K562 (cell line): Measurements from ENCODE around the gene RNF19B. TPM values are rescaled to one million over a fixed set of nuclear protein-coding genes. Genes with fewer than 3 reads are reported as not detected.

Source experiments
- ATF3 ChIP-seq, 2 experiments: fragments of 450-650 bp in 1 of 2; sonication (generic) in 1 of 2; formaldehyde crosslinking in 1 of 2; IDR thresholded peaks in 1 of 2; conservative IDR thresholded peaks in 1 of 2; 2 replicates each; pipeline versions ENCODE4 v1.6.1 to v1.8.1; 2016 to 2023; ENCODE audit warnings: mild to moderate bottlenecking in 2 of 2, moderate library complexity in 2 of 2, inconsistent platforms in 1 of 2, missing genetic modification reagents in 1 of 2
- CUX1 ChIP-seq: fragments of 200-800 bp; sonication (Bioruptor generic); IDR thresholded peaks from 2 replicates; pipeline ENCODE4 v1.6.1; 2016; ENCODE audit warnings: missing genetic modification characterization, missing compliant biosample characterization
- E2F6 ChIP-seq, 2 experiments: IDR thresholded peaks; 2 replicates each; pipeline ENCODE4 v1.6.1; 2011; ENCODE audit warnings: borderline replicate concordance in 1 of 2, control low read depth in 1 of 2, low read depth in 1 of 2, low read length in 1 of 2, mild to moderate bottlenecking in 1 of 2, mixed read lengths in 1 of 2, moderate library complexity in 1 of 2; ENCODE audit not compliant: insufficient read depth in 1 of 2, insufficient read length in 1 of 2, poor library complexity in 1 of 2, severe bottlenecking in 1 of 2; ENCODE audit errors: extremely low read depth in 1 of 2
- GMEB1 ChIP-seq: fragments of 250-450 bp; sonication (Bioruptor Pico); IDR thresholded peaks from 2 replicates; pipeline ENCODE4 v1.4.0; 2020; ENCODE audit warnings: mild to moderate bottlenecking
- HNRNPK ChIP-seq: fragments of 200-400 bp; formaldehyde crosslinking; IDR thresholded peaks from one replicate; pipeline ENCODE4 v1.6.1; 2018; ENCODE audit warnings: mild to moderate bottlenecking, low read depth, low read length; ENCODE audit not compliant: poor library complexity, severe bottlenecking
- MCM7 ChIP-seq, 2 experiments: fragments of 450-650 bp; IDR thresholded peaks; 2 replicates each; pipeline ENCODE4 v1.6.1; 2016 to 2018
- POLR3G ChIP-seq: IDR thresholded peaks from 2 replicates; pipeline ENCODE4 v1.6.1; 2011; ENCODE audit not compliant: insufficient read length, insufficient replicate concordance; ENCODE audit errors: extremely low read depth
- RCOR1 ChIP-seq, 2 experiments: IDR thresholded peaks; 2 replicates each; pipeline ENCODE4 v1.6.1; 2012; ENCODE audit warnings: low read depth in 2 of 2, low read length in 2 of 2, borderline replicate concordance in 1 of 2, improper control_type of control experiment in 1 of 2
- USF2 ChIP-seq: sonication (generic); formaldehyde crosslinking; IDR thresholded peaks from 2 replicates; pipeline ENCODE4 v1.5.0; 2020; ENCODE audit warnings: missing genetic modification reagents
- XRCC5 ChIP-seq: fragments of 200-400 bp; formaldehyde crosslinking; IDR thresholded peaks from 2 replicates; pipeline ENCODE4 v1.6.1; 2017; ENCODE audit warnings: low read depth, mild to moderate bottlenecking, low read length
- ZKSCAN1 ChIP-seq: fragments of 150-350 bp; IDR thresholded peaks from 2 replicates; pipeline ENCODE4 v1.6.1; 2016; ENCODE audit warnings: low read depth, low read length
- ZNF12 ChIP-seq: sonication (generic); formaldehyde crosslinking; IDR thresholded peaks from 2 replicates; pipeline ENCODE4 v1.4.0; 2020; ENCODE audit warnings: mild to moderate bottlenecking, missing genetic modification reagents
- polyA plus RNA-seq, 8 experiments: library from polyadenylated mRNA; depleted of rRNA in 4 of 8; stranded (reverse) in 5 of 8; unstranded in 3 of 8; fragments of >200 nt; fragmentation: Nextera tagmentation in 2 of 8; fragmentation: Illumina TruSeq in 1 of 8; extraction: Ambion mirVana in 2 of 8; extraction: Trizol in 1 of 8; gene quantifications; 2 replicates each; pipeline versions ENCODE4 v1.2.1 to v1.2.3, GENCODE V29; 2011 to 2014; ENCODE audit warnings: inconsistent platforms in 1 of 8, missing spikeins in 1 of 8
- total RNA-seq, 7 experiments: library from RNA; depleted of rRNA in 6 of 7; stranded (reverse); fragments of >200 nt in 6 of 7; fragmentation: Illumina TruSeq in 2 of 7; extraction: Trizol in 2 of 7; gene quantifications; 2 replicates each; pipeline versions ENCODE4 v1.2.1 to v1.2.3, GENCODE V29; 2011 to 2021; ENCODE audit warnings: low replicate concordance in 1 of 7

Gene RNF19B
- total and polyA plus RNA-seq, 9 of the 15 experiments (the other 6 are each of a cell fraction or from before 2014, with no cell fraction given), result 2.6 to 14.9 (median 10.1) TPM

GRCh38 chr1:32963746-32964460 is 706 bp downstream of the RNF19B start (continued):
- TF ChIP-seq ATF3 (IDR thresholded peaks at IDR 0.05), result no peak
- no peak for TF ChIP-seq ATF3 (CRISPR knock-in tag; conservative IDR thresholded peaks at IDR 0.05)
- TF ChIP-seq MCM7 (IDR thresholded peaks at IDR 0.05), result no peak
- TF ChIP-seq RCOR1 (IDR thresholded peaks at IDR 0.05; ENCODE audit: borderline replicate concordance in 1 of 2, low read depth in 2 of 2, low read length in 2 of 2), result peak in 1 of 2 experiments; percentile 6; a peak in 1 of 4 replicates
- no peak for TF ChIP-seq XRCC5
- no peak for TF ChIP-seq GMEB1 (CRISPR knock-in tag)
- no peak for TF ChIP-seq ZKSCAN1
- TF ChIP-seq USF2, result no peak
- TF ChIP-seq E2F6 (IDR thresholded peaks at IDR 0.05; ENCODE audit: borderline replicate concordance in 1 of 2, extremely low read depth in 1 of 2, insufficient read depth in 1 of 2, insufficient read length in 1 of 2, low read depth in 1 of 2, low read length in 1 of 2, poor library complexity in 1 of 2, severe bottlenecking in 1 of 2), result peak; percentile 50 to 54
- TF ChIP-seq POLR3G, result no peak
- TF ChIP-seq ZNF12 (CRISPR knock-in tag), result no peak
- no peak for TF ChIP-seq CUX1 (CRISPR knock-in tag)
- no peak for TF ChIP-seq HNRNPK
